Left ventricle myocardium inferior (tissue), 1 donor: Measurements from ENCODE around the gene SMCO1. TPM values are rescaled to one million over a fixed set of nuclear protein-coding genes. Genes with fewer than 3 reads are reported as not detected.
"Not testable (repeated sequence)": the region's sequence is repeated elsewhere in the genome, so short reads cannot be mapped to it uniquely, and the experiment has no call there.

Source experiments
- DNase-seq: peaks from one replicate; pipeline ENCODE4 v3.0.0-alpha.2; 2020
- H3K27ac ChIP-seq: fragments of 200-600 bp; replicated peaks from 2 replicates; pipeline ENCODE4 v1.8.0; 2021
- H3K27me3 ChIP-seq: fragments of 200-600 bp; 2 replicates; pipeline ENCODE4 v1.8.0; 2021; ENCODE audit warnings: low read depth
- H3K36me3 ChIP-seq: fragments of 200-600 bp; 2 replicates; pipeline ENCODE4 v1.8.0; 2021
- H3K4me1 ChIP-seq: fragments of 200-600 bp; 2 replicates; pipeline ENCODE4 v1.8.0; 2021
- H3K4me3 ChIP-seq: fragments of 200-600 bp; 2 replicates; pipeline ENCODE4 v1.8.0; 2021; ENCODE audit warnings: mild to moderate bottlenecking, moderate library complexity
- H3K9me3 ChIP-seq: fragments of 200-600 bp; replicated peaks from 2 replicates; pipeline ENCODE4 v1.8.0; 2021
- CTCF ChIP-seq: fragments of 200-600 bp; IDR thresholded peaks from 2 replicates; pipeline ENCODE4 v1.8.0; 2021; ENCODE audit warnings: antibody characterized with exemption, mild to moderate bottlenecking, borderline replicate concordance
- intact Hi-C: fragments of 100-400 bp; cut with micrococcal nuclease; formaldehyde crosslinking; loops from one replicate; pipeline ENCODE4 v1.11.0; 2022
- total RNA-seq: library from RNA; stranded (reverse); fragmentation: NEBNext Ultra II Directional; extraction: Animal tissue kit (Norgen Biotek cat#: 25700); gene quantifications from one replicate; pipeline ENCODE4 v1.2.1, GENCODE V29; 2021
- donor health status: DM: no; HTN: yes; CAD: no; lungs with severe emphysema.

The SMCO1 gene
- total RNA-seq, 1 donor from 2014 or later, result 73.0 TPM

- intact Hi-C loops, result no loop called here
- no peak for TF ChIP-seq CTCF
- Histone ChIP-seq H3K4me1 (no peaks in the 10 kb centered on the region), H3K27ac (no peak overlapping the region), H3K4me3 (no peak overlapping the region), H3K27me3 (no peaks in the 10 kb centered on the region), H3K9me3 (no peaks in the 10 kb centered on the region), H3K36me3 (peaks cover 3% of the 10 kb centered on the region)
- DNase-seq, result no peak
Observed at GRCh38 chr3:196458063-196458462, 57.1 kb downstream of the SMCO1 start.

- H3K27me3 ChIP-seq, H3K4me3 ChIP-seq, DNase-seq, H3K36me3 ChIP-seq, H3K27ac ChIP-seq, H3K4me1 ChIP-seq, intact Hi-C loops, H3K9me3 ChIP-seq: not testable (repeated sequence)
Observed at GRCh38 chr3:196457470-196457869, 57.7 kb downstream of the SMCO1 start.

Other genes starting within 250 kb of the SMCO1 start
- gene PCYT1A, start 227.6 kb downstream of the SMCO1 start, total RNA-seq, result 93.6 TPM
- 3.9 TPM for gene DYNLT2B, start 197.1 kb downstream of the SMCO1 start, total RNA-seq
- gene TM4SF19, start 177.0 kb downstream of the SMCO1 start, total RNA-seq, result not detected
- 31.2 TPM for gene UBXN7, start 82.9 kb downstream of the SMCO1 start, total RNA-seq
- 18.9 TPM for gene RNF168, start 11.6 kb downstream of the SMCO1 start, total RNA-seq
- 10.0 TPM for gene WDR53, start 53.2 kb upstream of the SMCO1 start, total RNA-seq
- 7.3 TPM for gene FBXO45, start 53.3 kb upstream of the SMCO1 start, total RNA-seq
- 2.4 TPM for gene NRROS, start 124.3 kb upstream of the SMCO1 start, total RNA-seq
- 1.5 TPM for gene CEP19, start 196.9 kb upstream of the SMCO1 start, total RNA-seq
- 15.6 TPM for gene PIGX, start 197.0 kb upstream of the SMCO1 start, total RNA-seq
- gene PAK2, start 224.5 kb upstream of the SMCO1 start, total RNA-seq, result 45.7 TPM